GM10266 (cell line): ENCODE results near the gene EXOSC3.
"Not testable (repeated sequence)": the region's sequence is repeated elsewhere in the genome, so short reads cannot be mapped to it uniquely, and the experiment has no call there.

Experiments
- DNase-seq: peaks from one replicate; pipeline ENCODE4 v3.0.0; 2012; ENCODE audit errors: extremely low spot score
- TF ChIP-seq, protein P1 (sequence below): IDR thresholded peaks from 2 replicates; pipeline ENCODE4 v1.5.1; 2012; ENCODE audit warnings: mild to moderate bottlenecking, low read depth; ENCODE audit not compliant: control insufficient read depth, insufficient read depth; ENCODE audit errors: missing control alignments

Gene EXOSC3

DNA sequence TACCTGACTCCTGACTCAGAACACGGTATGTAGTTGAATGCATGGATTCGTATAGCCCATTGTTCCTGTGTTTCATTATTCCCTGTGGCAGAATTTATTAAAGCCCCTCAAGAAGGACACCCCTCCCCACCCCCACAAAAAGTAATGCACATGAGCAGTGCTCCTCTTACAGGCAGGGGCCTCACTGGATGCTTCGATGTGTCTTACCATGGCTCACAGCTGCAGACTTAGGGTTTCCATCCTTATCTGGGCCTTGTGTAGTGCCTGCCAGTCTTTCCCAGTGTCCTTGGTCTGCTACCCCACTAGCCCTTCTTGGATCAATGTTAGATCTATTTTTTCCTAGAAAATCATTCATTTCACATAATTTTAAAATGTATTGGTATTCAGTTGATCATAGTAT is 14.9 kb downstream of the EXOSC3 start:
- TF ChIP-seq, protein P1, sequence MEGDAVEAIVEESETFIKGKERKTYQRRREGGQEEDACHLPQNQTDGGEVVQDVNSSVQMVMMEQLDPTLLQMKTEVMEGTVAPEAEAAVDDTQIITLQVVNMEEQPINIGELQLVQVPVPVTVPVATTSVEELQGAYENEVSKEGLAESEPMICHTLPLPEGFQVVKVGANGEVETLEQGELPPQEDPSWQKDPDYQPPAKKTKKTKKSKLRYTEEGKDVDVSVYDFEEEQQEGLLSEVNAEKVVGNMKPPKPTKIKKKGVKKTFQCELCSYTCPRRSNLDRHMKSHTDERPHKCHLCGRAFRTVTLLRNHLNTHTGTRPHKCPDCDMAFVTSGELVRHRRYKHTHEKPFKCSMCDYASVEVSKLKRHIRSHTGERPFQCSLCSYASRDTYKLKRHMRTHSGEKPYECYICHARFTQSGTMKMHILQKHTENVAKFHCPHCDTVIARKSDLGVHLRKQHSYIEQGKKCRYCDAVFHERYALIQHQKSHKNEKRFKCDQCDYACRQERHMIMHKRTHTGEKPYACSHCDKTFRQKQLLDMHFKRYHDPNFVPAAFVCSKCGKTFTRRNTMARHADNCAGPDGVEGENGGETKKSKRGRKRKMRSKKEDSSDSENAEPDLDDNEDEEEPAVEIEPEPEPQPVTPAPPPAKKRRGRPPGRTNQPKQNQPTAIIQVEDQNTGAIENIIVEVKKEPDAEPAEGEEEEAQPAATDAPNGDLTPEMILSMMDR = no peak
- no peak for DNase-seq

DNA sequence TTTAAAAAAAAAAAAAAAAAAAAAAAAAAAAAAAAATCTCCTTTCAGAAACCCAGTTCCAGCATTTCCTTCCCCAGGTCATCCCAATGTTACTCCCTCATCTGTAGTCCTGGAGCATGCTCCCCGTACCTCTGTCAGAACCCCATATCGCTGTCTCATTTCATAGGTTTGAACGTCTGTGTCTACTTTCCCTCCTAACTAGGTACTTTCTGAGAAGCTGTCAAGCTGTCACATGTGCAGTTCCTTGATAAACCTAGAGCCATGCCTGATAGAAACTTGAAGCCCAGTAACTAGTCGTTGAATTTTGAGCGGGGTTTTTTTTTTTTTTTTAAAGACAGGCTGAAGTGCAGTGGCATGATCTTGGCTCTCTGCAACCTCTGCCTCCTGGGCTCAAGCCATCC is 15.6 kb downstream of the EXOSC3 start:
- DNase-seq = no peak
- TF ChIP-seq, protein P1 = no peak

DNA sequence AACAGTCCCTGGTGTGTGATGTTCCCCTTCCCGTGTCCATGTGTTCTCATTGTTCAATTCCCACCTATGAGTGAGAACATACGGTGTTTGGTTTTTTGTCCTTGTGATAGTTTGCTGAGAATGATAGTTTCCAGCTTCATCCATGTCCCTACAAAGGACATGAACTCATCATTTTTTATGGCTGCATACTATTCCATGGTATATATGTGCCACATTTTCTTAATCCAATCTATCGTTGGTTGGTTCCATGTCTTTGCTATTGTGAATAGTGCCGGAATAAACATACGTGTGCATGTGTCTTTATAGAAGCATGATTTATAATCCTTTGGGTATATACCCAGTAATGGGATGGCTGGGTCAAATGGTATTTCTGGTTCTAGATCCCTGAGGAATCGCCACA is 19.6 kb downstream of the EXOSC3 start:
- DNase-seq = not testable (repeated sequence)

DNA sequence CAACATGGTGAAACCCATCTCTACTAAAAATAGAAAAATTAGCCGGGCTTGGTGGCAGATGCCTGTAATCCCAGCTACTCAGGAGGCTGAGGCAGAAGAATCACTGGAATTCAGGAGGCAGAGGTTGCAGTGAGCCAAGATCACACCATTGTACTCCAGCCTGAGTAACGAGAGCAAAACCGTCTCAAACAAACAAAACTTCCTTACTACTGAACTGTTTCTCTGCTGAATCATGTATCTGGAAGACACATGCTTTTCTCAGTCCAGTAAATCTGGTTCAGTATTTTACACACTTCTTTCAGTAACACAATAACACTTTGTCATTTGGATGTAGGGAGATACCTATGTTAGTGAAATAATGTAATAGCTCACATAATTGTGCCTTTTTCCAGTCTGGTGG is 23.4 kb downstream of the EXOSC3 start:
- TF ChIP-seq, protein P1 = no peak
- DNase-seq = no peak

DNA sequence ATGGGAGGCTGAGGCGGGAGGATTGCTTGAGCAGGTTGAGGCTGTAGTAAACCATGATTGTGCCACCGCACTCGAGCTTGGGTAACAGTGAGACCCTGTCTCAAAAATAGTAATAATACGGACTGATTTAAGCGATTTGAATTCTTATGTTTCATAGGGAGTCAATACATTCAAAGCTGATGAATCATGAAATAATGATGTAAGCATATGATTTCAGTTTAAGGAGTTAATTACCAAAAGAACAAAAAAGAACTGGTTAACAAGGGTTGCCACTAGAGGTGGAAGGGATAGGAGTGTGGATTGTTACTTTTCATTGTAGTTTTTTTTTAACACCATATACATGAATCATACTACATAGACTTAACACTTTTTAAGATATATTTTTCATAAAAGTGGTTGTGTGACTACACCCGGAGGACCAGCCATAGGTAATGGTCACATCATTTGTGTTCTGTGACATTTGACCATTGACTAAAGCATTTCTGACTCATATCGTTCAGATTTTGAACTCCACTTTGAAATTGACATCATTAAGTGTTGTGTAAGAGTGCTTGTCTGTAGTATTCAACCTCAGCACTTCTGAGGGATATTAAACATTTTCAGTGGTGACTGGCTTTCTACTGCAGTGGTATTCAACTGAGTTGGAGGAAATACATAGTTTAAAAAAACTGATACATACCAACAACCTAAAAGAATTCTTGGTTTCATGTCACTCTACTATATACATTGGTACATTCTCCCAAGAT is 24.3 kb downstream of the EXOSC3 start:
- TF ChIP-seq, protein P1 = no peak
- no peak for DNase-seq

DNA sequence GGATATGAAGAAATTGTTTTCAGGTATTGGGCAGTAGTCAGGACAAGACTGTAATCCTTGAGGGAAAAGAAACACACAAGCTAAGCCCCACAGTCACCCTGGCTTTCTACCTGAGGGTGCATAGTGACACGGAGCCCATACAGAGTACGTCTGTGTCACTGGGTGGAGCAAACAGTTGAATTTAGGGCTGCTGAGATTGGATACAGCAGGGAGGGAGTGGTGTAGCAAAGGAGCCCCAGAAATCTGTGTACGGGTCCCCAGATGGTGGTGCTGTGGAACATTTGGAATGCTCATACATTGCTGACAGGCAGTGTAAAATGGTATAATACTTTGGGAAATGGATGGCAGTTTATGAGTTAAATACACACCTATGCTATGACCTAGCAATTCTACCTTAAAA is 26.1 kb downstream of the EXOSC3 start:
- TF ChIP-seq, protein P1 = no peak
- no peak for DNase-seq

DNA sequence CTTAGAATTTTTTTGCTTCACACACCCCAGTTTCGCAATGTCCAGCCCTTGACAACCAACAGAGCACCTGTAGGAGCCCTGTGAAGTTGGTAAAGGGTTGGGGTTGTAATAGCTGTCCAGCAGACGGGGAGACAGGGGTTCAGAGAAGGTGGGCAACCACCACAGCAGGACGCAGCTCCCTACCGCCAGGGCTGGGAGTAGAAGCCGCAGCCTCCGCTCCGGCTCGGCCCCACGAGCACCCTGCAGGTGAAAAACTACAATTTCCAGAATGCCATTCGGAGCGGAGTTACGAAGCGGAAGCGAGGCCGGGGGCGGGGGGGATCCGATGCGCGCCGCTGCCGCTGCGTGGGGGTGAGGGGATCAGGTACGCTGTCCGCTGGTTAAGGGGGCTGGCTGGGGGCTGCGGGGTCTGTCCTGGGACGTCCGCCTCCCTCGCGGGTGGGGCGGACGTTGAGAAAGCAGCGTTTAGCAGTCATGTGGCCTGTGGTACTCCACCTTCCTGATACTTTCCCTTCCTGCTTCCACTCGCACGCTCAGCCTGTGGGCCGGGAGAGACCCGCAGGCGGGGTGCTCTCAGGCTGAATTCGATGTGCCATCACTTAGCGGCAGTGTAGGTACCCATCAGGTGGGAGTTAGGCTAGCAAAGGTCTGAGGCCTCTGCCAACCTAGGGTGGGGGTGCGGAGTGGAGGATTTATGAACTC is 31.2 kb downstream of the EXOSC3 start, which contains the start of gene TRMT10B:
TSS of gene TRMT10B (plus strand) at position 317 of the 702 bp plus-strand sequence. CDS start 8,127 bp downstream, outside the sequence.
- peak; percentile 90 for DNase-seq
- TF ChIP-seq, protein P1 = no peak
